ENCODE measurements around the gene SLC35F6.

GRCh38 chr2:26786207-26787028, 22.3 kb downstream of the SLC35F6 start:
- TF ChIP-seq POLR2AphosphoS5 (IDR thresholded peaks at IDR 0.05): no peak
- TF ChIP-seq POLR2A (IDR thresholded peaks at IDR 0.05): no peak
- TF ChIP-seq CTCF (IDR thresholded peaks at IDR 0.05): no peak
- TF ChIP-seq EP300 (IDR thresholded peaks at IDR 0.05): no peak
